Colon (tissue), 2 donors: ENCODE measurements around the gene PLEKHG5.

Experiments
- FAIRE-seq: peaks from 2 replicates; lab custom pipeline; 2012; peaks lifted over from hg19 to GRCh38; lab: Jason Lieb, UNC
- donor health status: control.
- donor health status: control.

PLEKHG5 gene

GRCh38 chr1:6424619-6425593 is 66.6 kb downstream of the PLEKHG5 start, which contains the start of gene ESPN:
ESPN (plus strand) TSS chr1:6424776; CDS start chr1:6424956, 180 bp downstream.
- FAIRE-seq: no peak

- no peak for FAIRE-seq
These were observed 67.4 kb downstream of the PLEKHG5 start for GRCh38 chr1:6424000-6424565.

DNA sequence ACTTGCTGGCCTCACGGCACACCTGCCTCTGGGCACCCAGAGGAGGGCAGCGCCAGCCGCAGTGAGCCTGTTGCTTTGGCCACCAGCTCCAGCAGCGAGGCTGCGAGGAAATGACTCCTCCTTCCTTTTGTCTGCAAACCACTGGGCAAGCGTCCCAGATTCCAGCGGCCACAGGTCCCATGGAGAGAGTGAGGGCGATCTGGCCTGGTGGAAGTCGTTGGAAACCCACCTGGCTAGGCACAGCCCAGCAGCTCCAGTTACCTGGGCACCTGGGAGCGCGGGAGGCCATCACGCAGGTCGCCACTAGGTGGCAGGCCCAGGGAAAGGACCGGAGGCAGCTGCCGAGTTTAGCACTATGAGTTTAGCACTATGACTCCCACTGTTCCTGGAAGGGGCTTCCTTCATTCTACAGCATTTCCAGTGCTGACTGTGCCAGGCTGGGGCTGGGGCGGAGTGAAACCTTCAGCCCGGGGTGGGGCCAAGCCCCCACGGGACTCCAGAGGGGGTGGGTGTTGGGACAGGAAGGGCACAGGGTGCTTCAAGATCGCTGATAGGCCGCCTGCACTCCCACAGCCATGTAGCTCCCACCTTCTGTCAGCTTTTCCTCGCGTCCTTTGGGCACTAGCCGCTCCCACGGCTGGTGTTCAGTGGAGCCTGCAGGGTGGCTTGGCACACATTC is 68.0 kb downstream of the PLEKHG5 start:
- FAIRE-seq: no peak

GRCh38 chr1:6421266-6421665 is 70.2 kb downstream of the PLEKHG5 start:
- no peak for FAIRE-seq

GRCh38 chr1:6420454-6421042 is 70.9 kb downstream of the PLEKHG5 start:
- FAIRE-seq: no peak

DNA sequence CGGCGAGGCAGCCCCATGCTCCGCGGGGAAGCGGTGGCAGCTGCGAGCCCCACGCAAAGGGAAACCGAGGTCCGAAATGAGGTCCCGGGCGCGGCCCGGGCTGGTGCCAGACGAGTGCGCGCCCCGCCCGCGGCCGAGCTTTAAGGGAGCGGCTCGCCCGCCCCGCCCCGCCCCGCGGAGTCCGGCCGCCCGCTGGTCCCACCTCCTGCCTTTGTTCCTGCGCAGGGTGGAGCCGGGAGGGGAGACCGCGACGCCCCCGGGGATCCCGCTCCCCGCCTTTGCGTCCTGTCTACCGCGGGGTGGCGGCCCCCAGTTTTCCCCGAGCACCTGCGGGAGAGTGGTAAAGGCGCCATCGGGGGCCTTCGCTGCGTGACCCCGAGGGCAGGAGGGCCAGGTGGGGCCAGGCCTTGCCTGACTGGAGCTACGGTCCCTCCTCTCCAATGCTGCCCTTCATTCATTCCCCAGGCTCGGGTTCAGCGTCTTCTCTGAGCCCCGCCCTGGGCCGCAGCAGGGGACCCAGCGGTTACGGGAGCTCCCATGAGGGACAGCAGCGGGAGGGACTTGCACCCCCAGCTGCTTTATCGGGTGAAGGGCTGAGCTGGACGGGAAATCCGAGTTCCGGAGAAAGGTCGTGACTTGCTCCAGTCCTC is 71.5 kb downstream of the PLEKHG5 start, which contains the start of gene HES2:
Gene HES2 (minus strand): TSS at position 116 of the 650 bp plus-strand sequence. CDS start 99 bp downstream, at position 17.
- FAIRE-seq: no peak

DNA sequence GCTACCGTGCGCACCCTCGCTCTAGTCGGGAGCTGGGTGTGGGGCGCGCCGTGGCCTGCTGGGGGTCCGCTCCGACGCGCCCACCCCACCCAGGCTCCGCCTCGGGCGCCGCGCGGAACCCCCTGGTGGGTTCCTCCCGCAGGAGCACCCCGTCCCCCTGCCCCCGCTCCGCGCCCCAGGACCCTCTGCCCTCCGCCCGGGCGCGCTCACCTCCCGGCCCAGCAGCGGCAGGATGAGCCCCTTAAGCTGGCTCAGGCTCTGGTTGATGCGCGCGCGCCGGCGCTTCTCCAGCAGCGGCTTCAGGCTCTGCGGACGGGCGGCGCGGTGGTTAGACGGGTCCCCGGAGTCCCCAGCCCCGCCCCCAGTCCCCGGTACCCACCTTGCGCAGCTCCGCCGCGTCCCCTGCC is 72.1 kb downstream of the PLEKHG5 start:
- no peak for FAIRE-seq

DNA sequence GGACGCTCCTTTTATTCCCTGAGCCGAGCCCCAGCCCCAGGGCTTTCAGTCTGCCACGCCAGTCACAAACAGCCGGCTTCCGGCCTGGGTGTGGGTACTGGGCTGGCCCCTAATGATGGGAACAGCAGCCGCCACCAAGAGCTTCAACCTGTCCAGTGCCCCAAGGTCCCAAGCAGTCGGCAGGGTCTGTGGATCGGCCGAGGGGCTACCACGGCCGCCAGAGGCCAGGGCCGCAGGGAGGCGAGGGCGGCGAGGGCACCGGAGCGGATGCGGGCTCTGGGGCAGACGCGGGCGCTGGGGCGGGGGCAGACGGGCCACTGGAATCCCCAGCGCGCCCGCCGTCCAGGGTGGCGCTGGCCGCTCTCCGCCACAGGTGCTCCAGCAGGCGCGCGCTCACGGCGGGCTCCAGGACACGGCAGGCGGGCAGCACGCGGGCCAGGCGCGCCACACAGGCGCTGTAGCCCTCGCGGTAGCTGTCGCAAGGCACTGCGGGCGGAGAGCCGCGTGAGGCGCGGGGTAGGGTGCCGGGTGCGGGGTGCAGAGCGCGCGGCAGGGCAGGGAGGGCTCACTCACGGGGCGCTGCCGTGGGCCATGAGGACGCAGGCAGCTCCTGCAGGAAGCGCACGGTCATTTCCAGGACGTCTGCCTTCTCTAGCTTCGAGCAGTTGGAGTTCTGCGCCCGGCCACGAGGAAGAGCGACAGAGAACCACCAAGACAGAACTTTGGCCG is 72.6 kb downstream of the PLEKHG5 start:
- FAIRE-seq: no peak

DNA sequence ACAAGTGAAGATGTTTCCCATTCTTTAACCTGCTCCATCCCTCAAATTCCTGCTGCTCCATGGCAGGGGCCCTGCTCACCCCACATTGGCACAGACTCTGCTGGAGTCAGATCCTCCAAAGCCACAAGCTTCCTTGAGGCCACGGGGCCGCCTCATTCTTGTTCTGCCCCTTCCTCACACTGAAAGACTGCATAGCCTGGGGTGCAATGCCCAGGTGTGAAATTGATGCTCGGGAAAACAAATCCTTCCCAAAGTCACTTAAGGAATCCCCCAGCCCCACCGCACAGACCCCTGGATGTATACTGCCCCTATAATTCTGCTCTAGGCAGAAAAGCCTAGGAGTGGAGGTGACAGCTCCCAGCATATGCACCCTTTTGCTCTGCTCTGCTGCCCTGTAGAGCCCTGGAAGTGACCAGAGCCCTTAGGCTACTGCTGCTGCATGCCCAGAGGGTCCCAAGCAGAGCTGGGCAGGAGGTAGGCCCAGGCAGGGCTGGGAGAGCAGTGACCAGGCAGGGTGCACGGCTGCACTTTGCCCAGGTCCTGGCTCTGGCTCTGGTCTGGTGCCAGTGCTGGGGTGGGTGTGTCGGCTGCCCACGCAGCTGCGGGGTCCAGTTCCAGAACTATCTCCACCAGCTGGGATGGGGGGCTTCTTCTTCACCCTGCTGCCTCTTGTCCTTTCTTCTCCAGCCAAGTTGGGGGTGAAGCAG is 73.4 kb downstream of the PLEKHG5 start:
- FAIRE-seq: no peak
